COLO668 (cell line): ENCODE measurements around the gene DHRS11.

ENCODE experiments used
- DNase-seq: peaks from one replicate; lab custom pipeline; 2025; ENCODE audit not compliant: unreplicated experiment; lab: John Stamatoyannopoulos, UW

DHRS11 gene

GRCh38 chr17:36650096-36650775 lies 58.6 kb downstream of the DHRS11 start:
- no peak for DNase-seq
